Tibial artery (tissue), 4 donors: ENCODE results near the gene CNTNAP2.

Experiments used
- DNase-seq, 2 donors: peaks; one replicate each; pipeline ENCODE4 v3.0.0-alpha.2; 2019
- H3K27ac ChIP-seq, 2 donors: fragments of 200-600 bp; sonication (generic) in 1 of 2; 1 replicate in 1 of 2; 2 replicates in 1 of 2; pipeline ENCODE4 v1.5.1; 2018 to 2019; ENCODE audit warnings: mild to moderate bottlenecking in 1 of 2
- H3K27me3 ChIP-seq, 2 donors: fragments of 200-600 bp; sonication (generic) in 1 of 2; one replicate each; pipeline versions ENCODE4 v1.5.1 to v1.6.0; 2016 to 2019
- H3K36me3 ChIP-seq, 3 donors: fragments of 200-600 bp; sonication (generic) in 2 of 3; one replicate each; pipeline ENCODE4 v1.5.1; 2016 to 2019; ENCODE audit warnings: mild to moderate bottlenecking in 2 of 3
- H3K4me1 ChIP-seq, 4 donors: fragments of 200-600 bp; sonication (generic) in 2 of 4; 1 replicate in 3 of 4; 2 replicates in 1 of 4; pipeline ENCODE4 v1.5.1; 2016 to 2019
- H3K4me3 ChIP-seq, 2 donors: fragments of 200-600 bp; sonication (generic) in 1 of 2; 1 replicate in 1 of 2; 2 replicates in 1 of 2; pipeline ENCODE4 v1.5.1; 2018 to 2019; ENCODE audit warnings: mild to moderate bottlenecking in 2 of 2
- H3K9me3 ChIP-seq, 3 donors: fragments of 200-600 bp; sonication (generic) in 1 of 3; one replicate each; pipeline ENCODE4 v1.5.1; 2016 to 2019
- CTCF ChIP-seq, 2 experiments: fragments of 200-600 bp in 1 of 2; fragments of 450-650 bp in 1 of 2; IDR thresholded peaks; one replicate each; pipeline ENCODE4 v1.5.1; 2017 to 2019; ENCODE audit warnings: antibody characterized with exemption in 2 of 2, mild to moderate bottlenecking in 1 of 2, moderate library complexity in 1 of 2
- intact Hi-C: fragments of 100-400 bp; cut with DNase I; formaldehyde crosslinking; loops from one replicate; pipeline ENCODE4 v1.15.0; 2023; ENCODE audit warnings: low total_unique reads

The CNTNAP2 gene

GRCh38 chr7:147805996-147806576, 1689.5 kb downstream of the CNTNAP2 start:
- no peak overlapping the region for H3K27ac ChIP-seq
- DNase-seq = no peak
- H3K9me3 ChIP-seq = no peaks in the 10 kb centered on the region
- no peaks in the 10 kb centered on the region for H3K27me3 ChIP-seq
- H3K36me3 ChIP-seq = no peaks in the 10 kb centered on the region
- no peak for TF ChIP-seq CTCF (IDR thresholded peaks at IDR 0.05)
- intact Hi-C loops = no loop called here
- H3K4me3 ChIP-seq = no peak overlapping the region
- H3K4me1 ChIP-seq = no peaks in the 10 kb centered on the region

- DNase-seq = no peak
- Histone ChIP-seq H3K27me3 (no peaks in the 10 kb centered on the region), H3K4me3 (no peak overlapping the region), H3K27ac (no peak overlapping the region), H3K4me1 (no peaks in the 10 kb centered on the region), H3K36me3 (no peaks in the 10 kb centered on the region), H3K9me3 (no peaks in the 10 kb centered on the region)
- intact Hi-C loops = no loop called here
- TF ChIP-seq CTCF (IDR thresholded peaks at IDR 0.05) = no peak
Observed at GRCh38 chr7:147809786-147810185, 1693.2 kb downstream of the CNTNAP2 start.

GRCh38 chr7:147810269-147810668, 1693.7 kb downstream of the CNTNAP2 start:
- no peak for DNase-seq
- Histone ChIP-seq H3K4me3 (no peak overlapping the region), H3K9me3 (no peaks in the 10 kb centered on the region), H3K4me1 (no peaks in the 10 kb centered on the region), H3K36me3 (no peaks in the 10 kb centered on the region), H3K27ac (no peak overlapping the region), H3K27me3 (no peaks in the 10 kb centered on the region)
- no peak for TF ChIP-seq CTCF (IDR thresholded peaks at IDR 0.05)
- intact Hi-C loops = no loop called here

GRCh38 chr7:147811923-147812322, 1695.3 kb downstream of the CNTNAP2 start:
- no peaks in the 10 kb centered on the region for H3K9me3 ChIP-seq
- no peak for DNase-seq
- no peak overlapping the region for H3K4me3 ChIP-seq
- no peaks in the 10 kb centered on the region for H3K27me3 ChIP-seq
- intact Hi-C loops = no loop called here
- no peaks in the 10 kb centered on the region for H3K36me3 ChIP-seq
- H3K4me1 ChIP-seq = no peaks in the 10 kb centered on the region
- no peak overlapping the region for H3K27ac ChIP-seq
- no peak for TF ChIP-seq CTCF (IDR thresholded peaks at IDR 0.05)

GRCh38 chr7:147813316-147813715, 1696.7 kb downstream of the CNTNAP2 start:
- no peak for DNase-seq
- Histone ChIP-seq H3K36me3 (no peaks in the 10 kb centered on the region), H3K27ac (no peak overlapping the region), H3K4me1 (no peaks in the 10 kb centered on the region), H3K4me3 (no peak overlapping the region), H3K27me3 (no peaks in the 10 kb centered on the region), H3K9me3 (no peaks in the 10 kb centered on the region)
- TF ChIP-seq CTCF (IDR thresholded peaks at IDR 0.05) = no peak
- intact Hi-C loops = no loop called here

- H3K36me3 ChIP-seq = no peaks in the 10 kb centered on the region
- H3K4me3 ChIP-seq = no peak overlapping the region
- no peaks in the 10 kb centered on the region for H3K9me3 ChIP-seq
- no peak for DNase-seq
- TF ChIP-seq CTCF (IDR thresholded peaks at IDR 0.05) = no peak
- H3K27me3 ChIP-seq = no peaks in the 10 kb centered on the region
- no peak overlapping the region for H3K27ac ChIP-seq
- H3K4me1 ChIP-seq = no peaks in the 10 kb centered on the region
- intact Hi-C loops = no loop called here
Observed at GRCh38 chr7:147818317-147818716, 1701.7 kb downstream of the CNTNAP2 start.
